Stimulated activated CD8-positive, alpha-beta memory T cell treated with anti-CD3 and anti-CD28 coated beads, Interleukin-15, amount 100 ng/mL, for 4 hours (primary cell): Measurements from ENCODE around the gene CAMLG.

Experiments
- DNase-seq, 2 donors: peaks; one replicate each; pipeline ENCODE4 v3.0.0-alpha.2; 2020; ENCODE audit warnings: low read depth in 2 of 2

CAMLG gene

GRCh38 chr5:134784241-134784920 lies 46.0 kb downstream of the CAMLG start:
- no peak for DNase-seq

DNA sequence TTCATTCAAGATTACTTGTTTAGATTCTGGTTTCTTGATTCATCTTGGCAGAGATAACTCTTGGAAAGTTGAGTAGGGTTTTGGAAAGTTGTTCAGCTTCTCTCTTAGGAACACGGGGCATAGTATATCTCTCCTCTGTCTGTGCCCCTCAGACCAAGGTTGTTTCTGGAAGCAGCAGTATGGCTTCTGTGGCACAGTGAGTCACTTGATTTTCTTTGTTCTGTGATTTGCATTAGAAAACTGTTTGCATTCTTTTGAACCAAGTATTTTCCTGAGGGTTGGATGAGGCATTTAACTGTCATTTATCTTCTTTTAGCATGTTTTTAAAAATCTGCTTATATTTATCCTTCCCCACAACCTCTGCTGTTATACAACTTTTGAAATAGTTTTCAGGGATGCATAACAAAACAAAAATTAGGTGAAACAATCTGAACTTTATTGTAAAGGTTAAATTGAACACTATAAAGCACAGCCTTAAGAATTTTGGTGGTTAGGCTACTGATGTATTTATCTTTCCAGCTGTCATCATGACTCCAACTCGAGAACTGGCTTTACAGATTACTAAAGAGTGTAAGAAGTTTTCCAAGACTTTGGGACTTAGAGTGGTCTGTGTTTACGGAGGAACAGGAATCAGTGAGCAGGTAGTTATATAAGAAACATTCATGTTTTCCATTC lies 46.7 kb downstream of the CAMLG start:
- DNase-seq, result no peak

DNA sequence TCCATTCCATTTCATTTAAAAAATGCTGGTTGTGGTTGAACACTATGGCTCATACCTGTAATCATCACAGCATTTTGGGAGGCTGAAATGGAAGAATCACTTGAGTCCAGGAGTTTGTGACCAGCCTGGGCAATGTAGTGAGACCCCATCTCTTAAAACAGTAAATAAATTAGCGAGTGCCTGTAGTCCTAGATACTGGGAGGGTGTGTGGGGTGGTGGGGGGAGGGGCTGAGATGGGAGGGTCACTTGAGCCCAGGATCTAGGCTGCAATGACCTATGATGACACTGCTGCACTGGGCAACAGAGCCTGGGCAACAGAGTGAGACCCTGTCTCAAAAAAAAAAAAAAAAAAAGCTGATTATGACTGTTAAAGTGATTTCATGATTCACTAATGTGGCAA lies 49.3 kb downstream of the CAMLG start:
- no peak for DNase-seq

GRCh38 chr5:134791580-134791979 lies 53.2 kb downstream of the CAMLG start:
- no peak for DNase-seq

DNA sequence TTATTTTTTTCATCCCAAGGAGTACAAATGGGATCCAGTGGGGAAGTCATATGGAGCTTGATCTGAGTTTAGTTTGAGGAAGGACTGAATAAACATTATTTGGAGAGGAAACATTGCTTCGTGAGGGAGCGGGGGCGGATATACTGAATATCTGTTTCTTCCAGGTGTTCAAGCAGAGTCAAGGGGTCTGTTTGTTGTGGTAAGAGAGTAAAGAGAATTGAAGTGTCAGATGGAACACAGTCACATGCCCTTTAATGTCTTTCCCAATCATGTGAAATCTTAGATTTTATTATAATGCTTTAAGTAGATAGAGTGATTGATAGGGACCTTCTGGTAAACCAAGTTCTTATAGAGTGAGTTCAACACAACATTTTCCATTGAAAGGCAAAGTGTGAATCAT lies 53.9 kb downstream of the CAMLG start:
- no peak for DNase-seq

GRCh38 chr5:134793111-134793510 lies 54.8 kb downstream of the CAMLG start:
- no peak for DNase-seq

DNA sequence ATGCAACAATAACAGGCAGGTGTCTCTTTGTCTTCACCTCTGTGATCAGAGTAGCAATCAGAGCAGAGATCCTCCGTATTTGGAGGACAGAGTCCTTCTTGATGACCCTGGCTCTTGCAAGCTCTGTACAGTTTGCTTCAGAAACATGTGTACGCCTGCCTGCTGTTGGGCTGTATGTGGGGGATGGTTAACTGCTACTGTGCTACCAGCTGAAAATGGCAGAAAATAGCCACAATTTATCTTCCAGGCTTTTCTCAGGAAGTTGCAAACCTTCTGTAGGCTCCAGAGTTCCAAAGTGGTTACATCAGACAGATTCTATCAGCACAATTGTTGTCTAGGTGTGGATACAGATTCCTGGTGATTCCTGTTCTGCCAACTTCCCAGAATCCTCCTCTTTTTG lies 55.7 kb downstream of the CAMLG start:
- DNase-seq, result no peak

GRCh38 chr5:134794819-134795218 lies 56.5 kb downstream of the CAMLG start:
- DNase-seq, result no peak

GRCh38 chr5:134798468-134798867 lies 60.1 kb downstream of the CAMLG start:
- DNase-seq, result no peak
